ENCODE measurements around the gene PLCH2.

DNA sequence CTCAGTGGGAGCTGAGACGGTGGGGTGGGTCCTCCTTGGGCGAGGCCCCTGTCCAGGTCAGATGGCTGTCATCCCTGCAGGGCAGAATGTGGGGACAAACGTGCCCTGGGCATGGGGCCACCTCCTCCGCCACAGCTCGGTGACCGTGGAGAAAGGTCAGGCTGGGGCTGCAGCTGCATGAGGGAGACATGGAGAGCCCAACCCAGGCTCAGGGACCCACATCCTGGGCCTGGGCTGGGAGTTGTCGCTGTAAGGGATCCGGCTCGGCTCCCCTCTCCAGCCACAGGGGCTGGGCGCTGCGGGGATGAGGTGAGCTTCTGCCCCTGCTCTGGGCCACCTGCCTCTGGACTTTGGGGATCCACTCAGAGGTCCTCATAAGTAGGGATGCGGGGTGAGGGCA, 518 bp upstream of the PLCH2 start:
- TF ChIP-seq, protein P1, sequence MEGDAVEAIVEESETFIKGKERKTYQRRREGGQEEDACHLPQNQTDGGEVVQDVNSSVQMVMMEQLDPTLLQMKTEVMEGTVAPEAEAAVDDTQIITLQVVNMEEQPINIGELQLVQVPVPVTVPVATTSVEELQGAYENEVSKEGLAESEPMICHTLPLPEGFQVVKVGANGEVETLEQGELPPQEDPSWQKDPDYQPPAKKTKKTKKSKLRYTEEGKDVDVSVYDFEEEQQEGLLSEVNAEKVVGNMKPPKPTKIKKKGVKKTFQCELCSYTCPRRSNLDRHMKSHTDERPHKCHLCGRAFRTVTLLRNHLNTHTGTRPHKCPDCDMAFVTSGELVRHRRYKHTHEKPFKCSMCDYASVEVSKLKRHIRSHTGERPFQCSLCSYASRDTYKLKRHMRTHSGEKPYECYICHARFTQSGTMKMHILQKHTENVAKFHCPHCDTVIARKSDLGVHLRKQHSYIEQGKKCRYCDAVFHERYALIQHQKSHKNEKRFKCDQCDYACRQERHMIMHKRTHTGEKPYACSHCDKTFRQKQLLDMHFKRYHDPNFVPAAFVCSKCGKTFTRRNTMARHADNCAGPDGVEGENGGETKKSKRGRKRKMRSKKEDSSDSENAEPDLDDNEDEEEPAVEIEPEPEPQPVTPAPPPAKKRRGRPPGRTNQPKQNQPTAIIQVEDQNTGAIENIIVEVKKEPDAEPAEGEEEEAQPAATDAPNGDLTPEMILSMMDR (IDR thresholded peaks at IDR 0.05; ENCODE audit: borderline replicate concordance, extremely low read depth, low read length, poor library complexity, severe bottlenecking) = no peak
- TF ChIP-seq EZH2 (IDR thresholded peaks at IDR 0.05; ENCODE audit: borderline replicate concordance, low read depth, low read length, severe bottlenecking) = no peak

Data from DND-41 (cell line).